Nephron (organoid): ENCODE results near the gene ASB5.

Experiments
- H3K27ac Mint-ChIP-seq, 3 experiments: 2 replicates each; pipeline ENCODE4 v1.8.0; 2020; ENCODE audit warnings: mixed read lengths in 3 of 3, mild to moderate bottlenecking in 2 of 3, moderate library complexity in 1 of 3
- H3K27me3 Mint-ChIP-seq: 2 replicates; pipeline ENCODE4 v1.8.0; 2021; ENCODE audit warnings: low read depth, mild to moderate bottlenecking, moderate library complexity, mixed read lengths
- H3K36me3 Mint-ChIP-seq: 2 replicates; pipeline ENCODE4 v1.8.0; 2020; ENCODE audit warnings: low read depth, mixed read lengths
- H3K4me1 Mint-ChIP-seq: 2 replicates; pipeline ENCODE4 v1.8.0; 2020; ENCODE audit warnings: mixed read lengths
- H3K4me3 Mint-ChIP-seq, 3 experiments: 2 replicates each; pipeline ENCODE4 v1.8.0; 2020; ENCODE audit warnings: mild to moderate bottlenecking in 3 of 3, mixed read lengths in 3 of 3, moderate library complexity in 2 of 3
- H3K9me3 Mint-ChIP-seq: 2 replicates; pipeline ENCODE4 v1.8.0; 2020; ENCODE audit warnings: mixed read lengths
- TF ChIP-seq, protein P1 (sequence below), 3 experiments: fragments of 200-600 bp; sonication (generic); IDR thresholded peaks; one replicate each; pipeline ENCODE4 v1.5.0; 2021; ENCODE audit warnings: antibody characterized with exemption in 3 of 3; ENCODE audit not compliant: unreplicated experiment in 3 of 3

The ASB5 gene

DNA sequence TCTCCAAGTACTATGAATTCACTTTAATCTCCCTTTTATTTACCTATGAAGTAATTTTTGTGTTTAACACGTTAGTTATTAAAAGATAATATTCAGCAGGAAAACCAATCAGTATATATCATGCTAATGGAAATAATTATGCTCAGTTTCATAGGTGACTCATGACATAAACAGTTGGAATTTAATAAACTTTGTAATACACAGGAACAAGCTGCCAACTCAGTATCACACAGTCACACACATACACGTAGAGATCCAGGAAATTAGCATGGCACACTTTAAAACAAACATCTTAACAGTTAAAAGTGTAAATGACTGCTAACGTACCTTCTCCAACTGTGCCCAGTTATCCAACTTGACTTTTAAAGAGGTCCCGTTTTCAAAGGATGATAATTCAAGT lies 75.9 kb downstream of the ASB5 start:
- TF ChIP-seq, protein P1, sequence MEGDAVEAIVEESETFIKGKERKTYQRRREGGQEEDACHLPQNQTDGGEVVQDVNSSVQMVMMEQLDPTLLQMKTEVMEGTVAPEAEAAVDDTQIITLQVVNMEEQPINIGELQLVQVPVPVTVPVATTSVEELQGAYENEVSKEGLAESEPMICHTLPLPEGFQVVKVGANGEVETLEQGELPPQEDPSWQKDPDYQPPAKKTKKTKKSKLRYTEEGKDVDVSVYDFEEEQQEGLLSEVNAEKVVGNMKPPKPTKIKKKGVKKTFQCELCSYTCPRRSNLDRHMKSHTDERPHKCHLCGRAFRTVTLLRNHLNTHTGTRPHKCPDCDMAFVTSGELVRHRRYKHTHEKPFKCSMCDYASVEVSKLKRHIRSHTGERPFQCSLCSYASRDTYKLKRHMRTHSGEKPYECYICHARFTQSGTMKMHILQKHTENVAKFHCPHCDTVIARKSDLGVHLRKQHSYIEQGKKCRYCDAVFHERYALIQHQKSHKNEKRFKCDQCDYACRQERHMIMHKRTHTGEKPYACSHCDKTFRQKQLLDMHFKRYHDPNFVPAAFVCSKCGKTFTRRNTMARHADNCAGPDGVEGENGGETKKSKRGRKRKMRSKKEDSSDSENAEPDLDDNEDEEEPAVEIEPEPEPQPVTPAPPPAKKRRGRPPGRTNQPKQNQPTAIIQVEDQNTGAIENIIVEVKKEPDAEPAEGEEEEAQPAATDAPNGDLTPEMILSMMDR (IDR thresholded peaks at IDR 0.05; ENCODE audit: unreplicated experiment in 3 of 3): no peak
- Mint-ChIP-seq H3K36me3 (no peaks in the 10 kb centered on the region), H3K27ac (no peak overlapping the region), H3K27me3 (no peaks in the 10 kb centered on the region), H3K4me1 (peaks cover 28% of the 10 kb centered on the region), H3K4me3 (peak overlapping the region in 2 of 3 experiments; percentile 28 to 35), H3K9me3 (no peaks in the 10 kb centered on the region)

DNA sequence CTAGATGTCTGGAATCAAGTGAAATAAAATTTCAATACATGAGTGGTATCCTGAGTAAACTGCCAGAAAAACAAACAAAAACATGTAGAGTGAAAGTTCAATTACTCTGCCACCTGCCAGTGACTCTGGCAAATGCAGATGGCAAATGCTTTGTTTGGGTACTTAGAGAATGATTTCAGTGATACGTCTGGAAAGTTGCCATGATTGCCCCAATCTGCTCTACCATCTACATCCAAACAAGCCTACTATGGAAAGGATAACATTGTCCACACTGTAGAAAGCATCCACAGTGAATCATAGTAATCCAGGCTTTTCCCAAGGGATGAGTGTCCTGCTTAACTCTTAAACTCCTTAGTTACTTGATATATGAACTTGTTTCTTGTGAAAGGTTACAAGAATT lies 77.0 kb downstream of the ASB5 start:
- Mint-ChIP-seq H3K4me1 (peaks cover 29% of the 10 kb centered on the region), H3K9me3 (no peaks in the 10 kb centered on the region), H3K27me3 (no peaks in the 10 kb centered on the region), H3K27ac (no peak overlapping the region), H3K36me3 (no peaks in the 10 kb centered on the region), H3K4me3 (no peak overlapping the region)
- TF ChIP-seq, protein P1 (IDR thresholded peaks at IDR 0.05; ENCODE audit: unreplicated experiment in 3 of 3): no peak

DNA sequence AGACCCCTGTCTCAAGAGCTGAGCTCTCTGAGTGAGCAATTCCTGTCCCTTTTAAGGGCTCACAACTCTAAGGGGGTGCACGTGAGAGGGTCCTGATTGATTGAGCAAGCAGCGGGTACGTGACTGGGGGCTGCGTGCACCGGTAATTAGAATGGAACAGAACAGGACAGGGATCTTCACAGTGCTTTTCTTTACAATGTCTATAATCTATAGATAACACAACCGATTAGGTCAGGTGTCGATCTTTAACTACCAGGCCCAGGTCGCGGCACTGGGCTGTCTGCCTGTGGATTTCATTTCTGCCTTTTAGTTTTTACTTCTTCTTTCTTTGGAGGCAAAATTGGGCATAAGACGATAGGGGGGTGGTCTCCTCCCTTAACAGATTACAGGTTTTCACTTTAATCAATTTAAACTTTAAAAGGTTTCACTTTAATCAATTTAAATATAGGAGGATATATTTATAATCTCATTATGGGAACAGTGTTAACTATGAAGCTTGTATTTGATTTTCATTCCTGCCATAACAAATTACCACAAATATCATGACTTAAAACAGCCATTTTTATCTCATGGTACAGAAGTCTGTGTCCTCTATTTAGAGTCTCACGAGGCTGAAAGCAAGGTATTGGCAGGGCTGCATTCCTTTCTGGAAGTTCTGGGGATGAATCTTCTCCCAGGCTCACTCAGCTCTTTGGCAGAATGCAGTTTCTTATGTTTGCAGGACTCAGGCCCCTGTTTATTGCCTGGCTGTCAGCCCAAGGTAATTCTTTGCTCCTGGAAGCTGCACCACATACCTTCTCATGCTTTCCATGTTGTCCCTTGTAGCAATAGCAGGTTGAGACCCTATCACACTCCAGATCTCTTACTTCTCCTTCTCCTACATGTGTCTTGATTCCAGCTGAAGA lies 78.9 kb downstream of the ASB5 start:
- Mint-ChIP-seq H3K9me3 (no peaks in the 10 kb centered on the region), H3K4me1 (peaks cover 34% of the 10 kb centered on the region), H3K27ac (peak overlapping the region in 2 of 3 experiments; percentile 18 to 78), H3K36me3 (no peaks in the 10 kb centered on the region), H3K4me3 (no peak overlapping the region), H3K27me3 (no peaks in the 10 kb centered on the region)
- TF ChIP-seq, protein P1 (IDR thresholded peaks at IDR 0.05; ENCODE audit: unreplicated experiment in 3 of 3): no peak

DNA sequence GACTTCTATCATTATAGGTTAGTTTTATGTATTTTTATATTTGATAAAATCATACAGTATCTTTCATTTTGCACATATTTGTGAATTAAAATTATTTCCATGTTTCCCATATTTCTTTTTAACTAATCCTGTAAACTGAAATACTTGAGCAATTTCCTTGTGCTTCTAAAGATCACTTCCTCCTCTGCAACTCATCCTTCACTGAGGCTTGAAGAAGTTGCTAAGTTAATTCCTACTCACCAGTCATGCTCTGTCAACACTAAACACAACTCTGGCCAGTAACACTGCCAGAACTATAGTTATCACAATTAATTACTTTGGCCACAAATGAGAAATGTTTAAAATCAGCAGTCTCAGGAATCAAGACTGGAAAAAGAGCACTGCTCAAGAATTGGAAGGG lies 80.4 kb downstream of the ASB5 start:
- Mint-ChIP-seq H3K9me3 (no peaks in the 10 kb centered on the region), H3K27me3 (no peaks in the 10 kb centered on the region), H3K27ac (peak overlapping the region in 2 of 3 experiments; percentile 22 to 77), H3K4me3 (no peak overlapping the region), H3K36me3 (no peaks in the 10 kb centered on the region), H3K4me1 (peaks cover 42% of the 10 kb centered on the region)
- TF ChIP-seq, protein P1 (IDR thresholded peaks at IDR 0.05; ENCODE audit: unreplicated experiment in 3 of 3): no peak

DNA sequence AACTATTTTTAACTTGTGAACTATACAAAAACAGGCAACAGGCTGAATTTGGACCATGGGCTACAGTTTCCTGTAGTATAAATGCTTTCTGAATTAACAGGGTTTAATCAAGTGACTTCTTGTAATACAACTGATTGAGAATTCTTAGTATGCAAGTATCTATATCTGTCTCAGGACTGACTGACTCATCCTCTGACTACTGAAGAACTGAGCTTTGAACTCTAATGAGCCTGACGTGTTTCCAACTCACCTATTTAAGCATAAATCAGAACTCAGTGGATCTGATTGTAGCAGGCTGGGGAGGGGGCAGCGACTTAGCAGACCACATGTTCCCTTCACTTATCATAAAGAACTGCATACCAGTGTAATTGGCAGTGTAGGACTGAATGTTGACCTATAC lies 81.4 kb downstream of the ASB5 start:
- no peak overlapping the region for H3K27ac Mint-ChIP-seq

More for the DNA sequence above, 81.4 kb downstream of the ASB5 start:
- Mint-ChIP-seq H3K27me3 (no peaks in the 10 kb centered on the region), H3K4me1 (peaks cover 46% of the 10 kb centered on the region), H3K9me3 (no peaks in the 10 kb centered on the region), H3K4me3 (no peak overlapping the region), H3K36me3 (no peaks in the 10 kb centered on the region)
- TF ChIP-seq, protein P1 (IDR thresholded peaks at IDR 0.05; ENCODE audit: unreplicated experiment in 3 of 3): no peak
